ENCODE measurements around the gene PIF1.
"Not testable (repeated sequence)": the region's sequence is repeated elsewhere in the genome, so short reads cannot be mapped to it uniquely, and the experiment has no call there.

PIF1 gene

GRCh38 chr15:64807751-64808222 is 17.7 kb downstream of the PIF1 start:
- TF ChIP-seq CTCF (IDR thresholded peaks at IDR 0.05; ENCODE audit: low read depth, low read length), result no peak
- DNase-seq (ENCODE audit: extremely low read depth, low read depth), result no peak

GRCh38 chr15:64807051-64807749 is 18.2 kb downstream of the PIF1 start:
- TF ChIP-seq CTCF (IDR thresholded peaks at IDR 0.05; ENCODE audit: low read depth, low read length), result no peak
- DNase-seq (ENCODE audit: extremely low read depth, low read depth), result no peak

- no peak for DNase-seq (ENCODE audit: extremely low read depth, low read depth)
- TF ChIP-seq CTCF (IDR thresholded peaks at IDR 0.05; ENCODE audit: low read depth, low read length), result no peak
Observed at GRCh38 chr15:64806509-64806908, 18.9 kb downstream of the PIF1 start.

GRCh38 chr15:64804619-64805018 is 20.8 kb downstream of the PIF1 start:
- TF ChIP-seq CTCF (IDR thresholded peaks at IDR 0.05; ENCODE audit: low read depth, low read length), result no peak
- DNase-seq (ENCODE audit: extremely low read depth, low read depth), result no peak

GRCh38 chr15:64803526-64803925 is 21.9 kb downstream of the PIF1 start:
- no peak for DNase-seq (ENCODE audit: extremely low read depth, low read depth)
- TF ChIP-seq CTCF (IDR thresholded peaks at IDR 0.05; ENCODE audit: low read depth, low read length), result no peak

GRCh38 chr15:64800476-64800875 is 25.0 kb downstream of the PIF1 start:
- no peak for DNase-seq (ENCODE audit: extremely low read depth, low read depth)
- no peak for TF ChIP-seq CTCF (IDR thresholded peaks at IDR 0.05; ENCODE audit: low read depth, low read length)

- DNase-seq (ENCODE audit: extremely low read depth, low read depth), result not testable (repeated sequence)
Observed at GRCh38 chr15:64798905-64799304, 26.5 kb downstream of the PIF1 start.

- DNase-seq (ENCODE audit: extremely low read depth, low read depth), result not testable (repeated sequence)
Observed at GRCh38 chr15:64795921-64796320, 29.5 kb downstream of the PIF1 start.

GRCh38 chr15:64795299-64795698 is 30.1 kb downstream of the PIF1 start:
- DNase-seq (ENCODE audit: extremely low read depth, low read depth), result not testable (repeated sequence)

All from AG09319 (cell line).